HG03060 (cell line): ENCODE results near the gene GDF15.

ENCODE experiments used
- ATAC-seq: cut with Tn5 transposase; IDR thresholded peaks from one replicate; pipeline ENCODE4 v1.9.1; 2021; ENCODE audit warnings: low read depth, moderate number of reproducible peaks; ENCODE audit not compliant: unreplicated experiment

The GDF15 gene

DNA sequence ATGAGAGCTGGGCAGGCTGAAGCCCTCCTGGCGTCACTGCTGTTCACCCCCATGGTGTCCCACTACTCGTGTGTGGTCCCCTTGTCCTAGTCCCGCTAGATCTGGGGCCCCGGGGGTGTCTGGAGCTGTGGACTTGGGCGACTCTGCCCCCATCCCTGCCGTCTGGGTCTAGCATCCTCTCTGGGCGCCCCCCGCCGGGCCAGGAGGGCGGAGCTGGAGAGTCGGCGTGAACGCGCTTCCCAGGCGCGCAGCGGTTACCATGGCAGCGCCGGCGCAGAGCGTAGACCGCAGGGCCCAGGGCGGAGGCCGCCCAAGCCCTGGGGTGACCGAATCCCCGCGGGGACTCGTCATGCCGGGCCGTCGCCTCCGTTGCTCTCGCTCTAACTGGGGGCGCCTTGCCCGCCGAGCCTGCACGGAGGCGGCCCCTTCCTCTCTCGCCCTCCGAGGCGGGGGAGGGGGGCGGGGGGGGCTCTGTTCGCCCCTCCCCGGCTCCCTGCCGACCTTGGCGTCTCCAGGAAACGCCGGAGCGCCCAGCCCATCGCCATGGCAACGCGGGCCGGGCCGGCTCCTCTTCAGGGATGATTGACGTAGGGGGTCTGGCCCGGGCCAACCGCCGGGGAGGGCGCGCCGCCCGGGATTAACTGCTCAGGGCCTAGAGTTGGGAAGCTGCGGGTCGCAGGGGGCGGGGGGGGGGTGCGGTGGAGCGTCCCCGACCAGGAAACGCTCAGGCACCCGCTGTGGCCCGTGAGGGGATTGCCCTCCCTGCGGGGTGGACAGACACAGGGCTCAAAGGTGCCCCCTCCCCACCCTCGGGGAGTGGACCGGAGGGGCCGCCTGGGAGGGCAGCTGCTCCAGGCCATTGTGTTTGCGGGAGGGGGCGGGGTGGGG is 43.1 kb downstream of the GDF15 start:
- ATAC-seq = no peak

DNA sequence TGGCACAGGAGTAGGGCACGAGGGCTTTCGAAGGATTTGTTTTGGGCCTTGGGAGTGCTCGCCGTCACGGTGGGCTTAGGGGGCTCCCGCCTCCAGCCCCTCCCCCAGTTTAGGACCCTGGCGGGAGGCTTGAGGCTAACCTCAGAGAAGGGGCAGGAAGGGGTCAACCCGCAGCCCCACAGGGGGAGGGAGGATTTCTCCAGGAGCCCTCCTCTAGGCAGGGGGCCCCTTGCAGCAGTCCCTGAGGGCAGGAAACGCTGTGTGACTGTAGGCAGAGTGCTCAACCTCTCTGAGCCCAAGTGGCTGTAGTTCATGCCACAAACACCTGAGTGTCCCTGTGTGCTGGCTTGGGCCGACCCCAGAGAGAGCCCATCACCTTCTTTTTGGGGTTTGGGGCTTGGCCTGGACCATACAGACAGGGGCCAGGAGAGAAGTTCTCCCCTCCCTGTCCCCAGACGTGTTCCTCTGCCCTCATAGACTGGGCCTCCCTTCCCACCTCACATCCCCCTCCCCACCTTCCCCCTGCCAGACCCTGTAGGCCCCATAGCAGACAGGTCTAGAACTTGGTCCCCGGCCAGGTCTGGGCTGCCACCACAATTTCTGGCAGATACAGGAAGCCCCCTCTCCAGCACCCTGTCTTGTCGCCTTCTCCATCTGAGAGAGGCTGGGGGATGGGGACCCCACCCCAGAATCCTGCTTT is 43.9 kb downstream of the GDF15 start:
- ATAC-seq = no peak

DNA sequence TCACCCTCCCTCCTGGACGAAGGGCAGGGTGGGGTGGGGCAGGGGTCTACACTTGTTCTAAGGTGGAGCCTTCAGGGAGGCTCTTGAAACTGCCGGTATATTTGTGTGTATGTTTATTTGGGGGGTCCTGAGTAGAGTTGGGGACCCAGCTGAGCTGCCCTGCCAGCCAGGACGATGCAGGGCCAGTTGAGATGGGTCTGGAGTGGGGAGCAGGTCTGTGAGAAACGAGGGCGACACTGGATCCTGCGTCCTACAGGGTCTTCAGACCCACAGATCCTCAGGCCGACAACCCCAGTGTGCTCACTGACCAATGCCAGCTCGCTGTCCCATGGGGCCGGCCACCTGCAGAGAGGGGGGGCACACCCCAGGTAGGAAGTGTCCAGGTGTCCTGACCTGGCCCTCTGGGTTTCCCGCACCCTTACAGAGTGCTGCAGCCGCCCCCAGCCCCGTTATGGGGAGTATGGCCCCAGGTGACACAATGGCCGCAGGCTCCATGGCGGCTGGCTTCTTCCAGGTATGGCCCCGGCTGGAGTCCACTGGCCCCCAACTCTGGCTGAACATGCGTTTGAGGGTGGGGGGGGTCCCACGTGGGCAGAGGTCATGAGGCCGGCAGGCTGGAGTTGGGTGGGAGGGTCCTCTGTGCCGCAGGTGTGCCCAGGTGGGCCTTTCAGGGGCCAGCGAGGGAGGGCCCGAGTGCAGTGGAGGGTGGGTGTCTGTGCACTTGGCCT is 44.6 kb downstream of the GDF15 start:
- no peak for ATAC-seq

DNA sequence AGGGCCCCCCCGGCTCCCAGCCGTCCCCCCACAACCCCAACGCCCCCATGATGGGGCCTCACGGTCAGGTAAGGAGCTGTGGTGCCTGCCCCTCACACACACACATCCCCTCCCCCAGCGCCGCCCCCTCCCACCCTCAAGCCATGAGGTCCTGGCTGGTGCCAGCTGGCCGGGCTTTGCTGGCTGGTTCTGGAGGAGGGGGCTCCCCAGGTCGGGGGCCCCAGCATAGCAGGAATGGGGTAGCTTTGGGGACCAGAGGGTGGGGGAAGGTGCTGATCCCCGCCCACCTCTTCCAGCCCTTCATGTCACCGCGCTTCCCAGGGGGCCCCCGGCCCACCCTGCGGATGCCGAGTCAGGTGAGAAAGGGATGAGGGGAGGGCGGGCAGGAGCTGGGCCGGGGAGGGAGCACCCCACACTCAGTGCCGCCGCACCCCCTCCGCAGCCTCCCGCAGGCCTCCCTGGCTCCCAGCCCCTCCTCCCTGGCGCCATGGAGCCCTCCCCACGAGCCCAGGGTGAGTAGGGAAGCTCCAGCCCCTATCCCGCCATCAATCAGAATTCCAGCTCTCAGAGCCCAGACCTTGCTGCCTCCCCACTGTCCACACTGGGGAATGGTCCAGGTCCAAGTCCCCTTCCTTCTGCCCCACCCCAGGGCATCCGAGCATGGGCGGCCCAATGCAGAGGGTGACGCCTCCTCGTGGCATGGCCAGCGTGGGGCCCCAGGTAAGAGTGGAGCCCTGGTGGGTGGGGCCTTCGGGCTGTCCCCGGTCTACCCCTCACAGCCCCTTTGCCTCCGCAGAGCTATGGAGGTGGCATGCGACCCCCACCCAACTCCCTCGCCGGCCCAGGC is 45.6 kb downstream of the GDF15 start:
- ATAC-seq = no peak

DNA sequence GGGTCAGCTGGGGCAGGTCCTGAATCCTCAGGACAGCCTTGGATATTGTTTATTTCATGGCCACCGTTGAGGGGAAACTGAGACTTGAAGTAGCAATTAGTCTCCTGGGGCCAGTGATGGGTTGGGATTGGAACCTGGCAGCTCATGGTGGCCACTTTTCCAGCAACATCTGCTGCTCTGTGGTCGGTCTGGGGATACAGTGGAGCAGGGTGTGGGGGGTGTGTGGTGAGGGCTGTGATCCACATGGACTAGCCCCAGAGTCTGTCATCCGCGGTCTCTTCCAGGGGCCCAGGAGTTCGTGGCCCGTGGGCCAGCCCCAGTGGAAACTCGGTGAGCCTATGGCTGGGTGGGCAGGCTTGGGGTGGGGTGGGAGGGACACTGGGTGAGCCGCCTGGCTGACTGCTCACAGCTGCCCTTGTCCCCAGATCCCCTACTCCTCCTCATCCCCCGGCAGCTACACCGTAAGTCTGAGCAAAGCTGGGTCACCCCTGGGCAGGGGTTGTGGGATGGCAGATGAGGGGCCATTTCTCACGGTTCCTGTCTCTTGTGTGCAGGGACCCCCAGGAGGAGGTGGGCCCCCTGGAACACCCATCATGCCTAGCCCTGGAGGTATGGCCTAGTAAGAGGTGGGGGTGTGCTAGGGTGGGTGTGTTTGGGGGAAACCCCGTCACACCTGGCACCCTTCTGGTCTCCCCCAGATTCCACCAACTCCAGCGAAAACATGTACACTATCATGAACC is 46.5 kb downstream of the GDF15 start:
- ATAC-seq = no peak

DNA sequence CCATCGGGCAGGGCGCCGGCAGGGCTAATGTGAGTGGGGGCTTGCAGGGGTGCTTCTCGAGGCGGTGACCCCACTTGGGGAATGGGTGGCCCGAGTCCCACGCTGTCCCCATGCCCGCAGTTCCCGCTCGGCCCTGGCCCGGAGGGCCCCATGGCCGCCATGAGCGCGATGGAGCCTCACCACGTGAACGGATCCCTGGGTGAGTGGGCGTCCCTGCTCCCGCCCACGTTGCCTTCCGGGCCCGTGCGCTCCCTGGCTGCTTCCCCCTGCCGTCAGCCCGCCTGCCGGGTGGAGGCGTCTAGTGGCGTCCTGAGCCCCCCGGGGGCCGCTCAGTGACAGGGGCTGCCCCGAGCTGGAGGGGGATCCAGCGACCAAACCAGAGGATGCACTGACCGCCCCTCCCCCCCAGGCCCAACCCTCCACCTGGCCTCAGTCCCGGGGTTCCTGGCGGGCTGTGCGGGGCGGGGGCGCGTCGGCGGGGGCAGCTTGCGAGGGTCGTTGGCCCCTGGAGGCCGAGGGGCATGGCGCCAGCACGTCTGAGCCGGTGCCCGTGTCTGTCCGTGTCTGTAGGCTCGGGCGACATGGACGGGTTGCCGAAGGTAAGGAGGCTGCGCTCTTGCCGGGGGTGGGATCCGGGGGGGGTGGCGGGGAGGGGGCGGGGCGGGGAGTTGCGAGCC is 47.2 kb downstream of the GDF15 start:
- no peak for ATAC-seq

DNA sequence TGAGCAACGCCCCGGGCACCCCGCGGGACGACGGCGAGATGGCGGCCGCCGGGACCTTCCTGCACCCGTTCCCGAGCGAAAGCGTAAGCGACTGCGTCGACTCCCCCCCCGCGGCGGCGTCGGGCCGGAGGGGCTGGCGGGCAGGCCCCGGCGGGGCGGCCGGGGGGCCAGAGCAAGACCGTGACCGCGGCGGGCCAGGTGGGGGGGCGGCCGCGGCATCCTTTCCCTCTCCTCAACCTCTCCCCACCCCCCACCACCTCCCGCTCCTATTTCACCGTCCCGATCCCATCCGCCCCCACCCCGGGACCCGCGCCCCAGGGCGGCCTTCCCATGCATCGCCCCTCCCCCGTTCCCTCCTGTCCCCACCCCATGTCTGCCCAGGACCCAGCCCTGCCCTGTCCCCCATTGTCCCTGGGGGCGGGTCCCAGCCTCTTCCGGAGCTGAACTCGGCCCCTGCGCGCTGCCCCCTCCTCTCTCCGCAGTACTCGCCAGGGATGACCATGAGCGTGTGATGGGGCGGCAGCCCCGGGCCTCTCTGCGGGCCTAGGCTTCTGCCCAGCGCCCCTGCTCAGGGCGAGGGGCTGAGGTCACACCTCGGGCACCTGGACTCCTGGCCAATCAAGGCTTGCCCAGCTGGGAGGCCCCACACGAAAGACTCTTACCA is 47.9 kb downstream of the GDF15 start:
- no peak for ATAC-seq

DNA sequence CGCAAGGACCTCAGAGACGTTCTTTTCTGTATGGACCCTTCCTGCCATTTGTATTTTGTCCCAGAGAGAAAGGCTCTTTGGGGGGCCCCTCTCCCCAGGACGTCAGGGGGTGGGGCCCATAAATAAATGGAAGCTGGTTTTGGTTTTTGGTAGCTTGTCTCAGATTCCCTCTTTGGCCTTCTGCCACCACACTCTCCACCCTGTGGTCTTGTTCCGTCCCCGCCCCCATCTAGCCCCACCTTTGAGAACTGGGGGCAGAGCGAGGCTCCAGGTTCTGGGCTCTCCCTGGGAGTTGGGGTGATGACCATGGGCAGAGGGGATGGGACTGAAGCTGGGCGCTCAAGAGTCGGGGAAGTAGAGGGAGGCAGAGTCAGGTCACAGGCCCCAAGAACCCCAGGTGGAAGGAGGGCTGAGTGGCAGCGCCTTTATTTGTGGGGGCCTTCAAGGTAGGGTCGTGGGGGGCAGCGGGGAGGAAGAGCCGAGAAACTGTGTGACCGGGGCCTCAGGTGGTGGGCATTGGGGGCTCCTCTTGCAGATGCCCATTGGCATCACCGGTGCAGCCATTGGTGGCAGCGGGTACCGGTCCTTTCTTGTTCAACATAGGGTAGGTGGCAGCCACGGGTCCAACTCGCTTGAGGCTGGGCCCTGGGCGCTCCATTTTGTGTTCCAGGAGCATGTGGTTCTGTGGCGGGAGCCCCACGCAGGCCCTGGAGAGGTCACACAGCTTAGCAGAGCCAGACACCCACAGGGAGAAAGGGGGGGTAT is 48.6 kb downstream of the GDF15 start:
- ATAC-seq = no peak

DNA sequence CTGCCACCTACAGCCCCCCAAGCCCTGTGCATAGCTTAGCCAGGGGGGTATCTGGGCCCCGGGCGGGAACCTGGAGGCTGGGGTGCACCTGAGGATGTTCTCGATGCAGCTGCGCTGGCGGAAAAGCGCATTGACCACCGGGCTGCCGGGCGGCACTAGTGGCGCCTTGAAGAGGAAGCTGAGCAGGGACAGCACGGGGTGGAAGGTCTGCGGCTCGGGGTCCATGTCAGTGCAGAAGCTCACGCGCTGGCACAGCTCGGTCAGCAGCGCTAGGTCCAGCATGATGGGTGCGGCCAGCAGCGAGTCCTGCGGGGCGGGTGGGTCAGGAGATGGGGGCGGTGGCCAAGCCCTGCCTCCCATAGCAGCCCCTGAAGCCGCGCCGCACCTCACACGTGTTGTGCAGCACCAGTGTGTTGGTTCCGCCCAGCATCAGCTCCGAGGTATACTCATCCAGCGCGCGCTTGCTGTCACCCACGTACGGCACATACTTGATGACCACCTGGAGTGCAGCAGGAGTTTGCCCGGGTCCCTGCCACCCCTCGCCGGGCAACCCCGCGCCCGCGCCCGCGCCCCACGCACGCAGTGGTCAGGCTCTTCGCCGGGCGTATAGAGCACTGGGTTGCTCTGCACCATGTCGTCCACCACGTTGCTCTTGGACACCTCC is 49.4 kb downstream of the GDF15 start:
- ATAC-seq = no peak

DNA sequence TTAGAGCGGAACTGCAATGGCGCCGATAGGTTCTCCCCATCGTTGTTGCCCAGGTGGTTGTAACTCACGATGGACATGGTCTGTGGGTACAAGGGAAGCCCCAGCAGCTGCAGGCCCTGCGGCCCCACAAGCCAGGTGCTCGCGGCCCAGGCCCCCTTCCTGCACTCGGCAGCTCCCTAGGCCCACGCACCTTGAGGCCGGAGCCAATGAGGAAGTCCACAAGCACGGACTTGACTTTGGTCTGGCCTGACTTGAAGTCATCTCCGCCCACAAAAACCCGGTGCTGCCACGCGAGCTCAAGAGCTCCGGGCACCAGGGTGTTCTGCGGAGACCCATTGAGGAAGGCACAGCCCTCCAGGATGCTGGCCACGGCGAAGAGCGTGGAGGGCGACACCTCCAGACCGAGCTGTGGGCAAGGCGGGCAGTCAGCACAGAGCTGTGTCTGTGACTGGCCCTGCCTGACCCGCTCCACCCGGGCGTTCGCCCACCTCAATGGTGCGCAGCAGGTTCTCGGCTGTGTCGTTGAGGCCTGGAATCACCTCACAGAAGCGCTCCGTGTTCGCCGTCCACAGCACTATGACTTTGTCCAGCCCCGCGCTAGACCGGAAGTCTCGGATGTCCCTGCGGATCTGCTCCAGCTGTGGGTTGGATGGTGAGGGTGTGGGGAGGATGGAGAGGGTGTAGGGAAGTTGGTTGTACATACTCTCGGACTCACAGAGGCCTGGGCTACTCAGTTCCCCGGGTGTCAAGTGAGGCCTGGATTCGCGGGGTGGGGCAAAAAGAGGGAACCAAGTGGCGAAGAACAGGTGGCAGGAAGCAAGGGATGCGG is 50.1 kb downstream of the GDF15 start:
- no peak for ATAC-seq

DNA sequence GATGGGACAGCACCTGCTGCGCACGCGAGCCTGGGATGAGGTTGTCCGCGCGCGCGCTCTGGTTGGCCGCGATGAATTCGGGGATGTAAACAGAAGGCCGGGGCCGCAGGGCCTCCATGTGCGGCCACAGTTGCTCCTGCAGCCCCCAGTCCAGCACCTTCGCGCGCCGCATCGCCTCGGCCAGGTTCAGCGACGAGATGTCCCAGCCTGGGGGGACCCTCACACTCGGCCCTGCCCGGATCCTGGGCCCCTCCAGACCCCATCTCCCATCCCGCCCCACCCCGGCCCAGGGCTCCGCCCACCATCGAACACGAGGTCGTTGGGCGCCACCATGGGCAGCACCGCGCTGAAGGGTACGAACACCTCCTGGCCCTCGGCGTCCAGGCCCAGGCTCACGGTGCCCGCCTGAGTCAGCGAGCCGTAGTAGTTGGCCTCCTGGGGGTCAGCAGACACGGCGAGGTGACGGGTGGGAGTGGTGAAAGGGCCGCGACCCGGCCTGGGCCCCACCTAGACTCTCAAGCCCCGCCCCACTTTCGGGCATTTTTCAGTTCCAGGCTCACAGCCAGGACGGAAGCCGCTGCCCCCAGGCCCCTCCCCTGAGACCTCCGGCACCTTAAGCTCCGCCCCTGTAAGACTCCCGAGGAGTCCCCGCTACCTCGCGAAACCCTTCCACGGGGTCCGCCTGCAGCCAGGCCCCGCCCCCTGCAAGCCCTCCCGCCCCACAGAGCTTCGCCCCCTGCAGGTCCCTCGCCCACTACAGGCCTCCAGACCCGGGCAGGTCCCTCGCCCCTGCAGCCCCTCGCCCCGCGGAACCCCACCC is 50.9 kb downstream of the GDF15 start:
- no peak for ATAC-seq

DNA sequence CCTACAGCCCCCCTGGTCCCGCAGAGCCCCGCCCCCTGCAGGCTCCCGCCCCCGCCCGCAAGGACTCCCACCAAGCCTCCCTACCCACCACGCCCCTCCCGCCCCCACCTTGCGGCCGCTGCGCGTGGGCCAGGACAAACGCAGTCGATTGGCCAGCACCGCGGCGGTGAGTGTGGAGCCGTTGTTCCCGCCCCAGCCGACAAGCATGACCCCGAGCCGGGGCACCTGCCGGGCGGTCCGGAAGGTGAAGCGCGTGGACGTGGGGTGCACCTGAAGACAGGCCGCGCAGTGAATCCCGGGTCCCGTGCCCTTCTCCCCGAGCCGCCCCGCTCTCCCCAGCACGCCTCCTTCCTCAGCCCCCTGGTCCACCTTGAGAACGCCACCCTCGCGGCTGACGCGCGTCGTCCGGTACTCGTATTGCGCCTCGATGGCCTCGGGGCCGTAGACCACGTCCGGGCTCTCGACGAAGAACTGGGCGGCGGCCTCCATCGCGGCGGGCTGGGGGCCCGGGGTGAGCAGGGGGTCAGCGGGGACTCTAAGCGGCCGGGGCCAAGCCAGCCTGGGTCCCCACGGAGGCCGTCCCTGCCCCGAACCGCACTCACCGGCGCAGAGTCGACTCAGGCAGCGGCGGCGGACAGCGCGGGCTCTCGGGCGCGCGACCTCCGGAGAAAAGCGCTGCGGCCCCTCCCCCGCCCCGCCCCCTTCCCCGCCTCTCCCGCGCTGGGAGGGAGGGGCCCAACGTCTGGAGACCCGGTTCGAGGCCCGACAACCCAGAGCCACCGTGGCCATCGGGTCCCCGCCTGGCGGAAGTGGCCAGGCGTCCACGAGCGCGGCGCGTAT is 51.8 kb downstream of the GDF15 start, which contains the start of gene ISYNA1:
Gene ISYNA1, minus strand, starts transcription at position 643 of the 840 bp plus-strand sequence. Its CDS starts 154 bp downstream, at position 489.
- no peak for ATAC-seq

DNA sequence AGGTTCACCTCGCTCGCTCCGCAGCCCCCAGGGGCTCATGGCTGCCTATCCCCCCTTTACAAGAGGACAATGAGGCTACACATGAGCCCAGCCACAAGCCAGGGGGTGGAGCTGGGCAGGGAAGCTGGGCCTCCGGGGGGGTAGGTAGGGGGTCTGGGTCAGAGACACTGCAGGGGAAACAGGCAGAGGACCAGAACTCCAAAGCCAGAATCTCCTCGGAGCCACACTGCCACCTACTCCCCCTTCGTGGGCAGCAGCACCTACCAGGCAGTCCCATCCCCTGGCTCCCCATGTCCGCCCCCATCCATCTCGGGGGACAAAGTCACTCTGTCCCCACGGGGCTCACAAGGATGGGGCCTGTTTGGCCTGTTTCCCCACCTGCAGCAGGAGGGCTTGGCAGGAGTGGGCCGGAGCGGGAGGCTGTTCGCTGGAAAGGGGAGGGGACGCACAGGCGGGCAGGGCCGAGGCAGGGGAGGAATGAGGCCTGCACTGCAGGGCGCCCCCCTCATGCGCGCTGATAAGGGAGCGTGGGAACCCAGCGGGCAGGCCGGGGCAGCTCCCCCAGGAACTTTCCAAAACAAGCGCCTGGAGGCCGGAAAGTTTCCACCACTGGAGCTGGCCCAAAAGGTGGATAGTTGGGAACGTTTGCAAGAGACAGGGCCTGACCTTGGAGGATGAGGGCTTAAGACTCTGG is 52.5 kb downstream of the GDF15 start:
- ATAC-seq = no peak
